Measurements from ENCODE around the gene RNU7-1. TPM values are rescaled to one million over a fixed set of nuclear protein-coding genes. Genes with fewer than 3 reads are reported as not detected.

RNU7-1 gene
- total and polyA plus RNA-seq, 9 of the 15 experiments (the other 6 are each of a cell fraction or from before 2014, with no cell fraction given): not detected

DNA sequence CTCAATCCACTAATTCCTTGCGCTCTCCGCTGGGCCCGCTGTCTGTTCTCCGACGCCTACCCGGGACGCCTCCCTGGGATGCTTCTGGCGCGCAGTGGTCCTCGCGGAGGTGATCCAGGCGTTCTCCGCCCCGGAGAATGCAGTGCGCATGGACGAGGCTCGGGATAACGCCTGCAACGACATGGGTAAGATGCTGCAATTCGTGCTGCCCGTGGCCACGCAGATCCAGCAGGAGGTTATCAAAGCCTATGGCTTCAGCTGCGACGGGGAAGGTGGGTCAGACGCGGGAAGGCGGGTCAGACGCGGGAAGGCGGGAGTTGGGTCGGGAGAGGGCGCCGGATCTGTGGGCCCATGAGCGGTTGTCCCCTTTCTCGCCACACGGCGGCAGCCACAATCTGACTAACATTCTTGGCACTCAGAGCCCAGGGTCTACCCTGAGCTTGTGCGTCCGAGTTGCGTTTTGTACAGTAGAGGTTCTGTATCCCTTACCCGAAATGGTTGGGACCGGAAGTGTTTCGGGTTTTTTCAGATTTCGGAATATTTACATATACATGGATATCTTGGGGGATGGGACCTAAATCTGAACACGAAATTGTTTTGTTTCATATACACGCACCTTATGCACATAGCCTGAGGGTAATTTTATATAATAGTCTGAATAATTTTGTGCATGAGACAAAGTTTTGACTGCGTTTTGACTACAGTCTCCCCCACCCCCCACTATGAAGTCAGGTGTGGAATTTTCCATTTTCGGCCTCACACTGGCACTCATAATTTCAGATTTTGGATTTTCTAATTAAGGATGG, 968 bp downstream of the RNU7-1 start (continued):
- TF ChIP-seq, protein P1, sequence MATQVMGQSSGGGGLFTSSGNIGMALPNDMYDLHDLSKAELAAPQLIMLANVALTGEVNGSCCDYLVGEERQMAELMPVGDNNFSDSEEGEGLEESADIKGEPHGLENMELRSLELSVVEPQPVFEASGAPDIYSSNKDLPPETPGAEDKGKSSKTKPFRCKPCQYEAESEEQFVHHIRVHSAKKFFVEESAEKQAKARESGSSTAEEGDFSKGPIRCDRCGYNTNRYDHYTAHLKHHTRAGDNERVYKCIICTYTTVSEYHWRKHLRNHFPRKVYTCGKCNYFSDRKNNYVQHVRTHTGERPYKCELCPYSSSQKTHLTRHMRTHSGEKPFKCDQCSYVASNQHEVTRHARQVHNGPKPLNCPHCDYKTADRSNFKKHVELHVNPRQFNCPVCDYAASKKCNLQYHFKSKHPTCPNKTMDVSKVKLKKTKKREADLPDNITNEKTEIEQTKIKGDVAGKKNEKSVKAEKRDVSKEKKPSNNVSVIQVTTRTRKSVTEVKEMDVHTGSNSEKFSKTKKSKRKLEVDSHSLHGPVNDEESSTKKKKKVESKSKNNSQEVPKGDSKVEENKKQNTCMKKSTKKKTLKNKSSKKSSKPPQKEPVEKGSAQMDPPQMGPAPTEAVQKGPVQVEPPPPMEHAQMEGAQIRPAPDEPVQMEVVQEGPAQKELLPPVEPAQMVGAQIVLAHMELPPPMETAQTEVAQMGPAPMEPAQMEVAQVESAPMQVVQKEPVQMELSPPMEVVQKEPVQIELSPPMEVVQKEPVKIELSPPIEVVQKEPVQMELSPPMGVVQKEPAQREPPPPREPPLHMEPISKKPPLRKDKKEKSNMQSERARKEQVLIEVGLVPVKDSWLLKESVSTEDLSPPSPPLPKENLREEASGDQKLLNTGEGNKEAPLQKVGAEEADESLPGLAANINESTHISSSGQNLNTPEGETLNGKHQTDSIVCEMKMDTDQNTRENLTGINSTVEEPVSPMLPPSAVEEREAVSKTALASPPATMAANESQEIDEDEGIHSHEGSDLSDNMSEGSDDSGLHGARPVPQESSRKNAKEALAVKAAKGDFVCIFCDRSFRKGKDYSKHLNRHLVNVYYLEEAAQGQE (IDR thresholded peaks at IDR 0.05; ENCODE audit: borderline replicate concordance): peak; percentile 82
- TF ChIP-seq, protein P1 (CRISPR knock-in tag; IDR thresholded peaks at IDR 0.05; ENCODE audit: low read depth): no peak
- TF ChIP-seq NCOA1 (IDR thresholded peaks at IDR 0.05; ENCODE audit: low read depth) (no peak), MYC (IDR thresholded peaks at IDR 0.05; ENCODE audit: low read depth, low read length) (0 out of 2 replicates have a peak, but pooled peaks have one; percentile 29), MYC (CRISPR knock-in tag; IDR thresholded peaks at IDR 0.05; ENCODE audit: borderline replicate concordance, low read depth) (no peak), ZNF316 (IDR thresholded peaks at IDR 0.05) (no peak), DNMT1 (IDR thresholded peaks at IDR 0.05) (no peak), GTF2A2 (tag; IDR thresholded peaks at IDR 0.05) (no peak), RFX5 (IDR thresholded peaks at IDR 0.05; ENCODE audit: low read depth, low read length) (no peak), SIRT6 (IDR thresholded peaks at IDR 0.05; ENCODE audit: low read depth, low read length) (no peak), FOXK2 (conservative IDR thresholded peaks at IDR 0.05 in 1 of 2, IDR thresholded peaks at IDR 0.05 in 1 of 2; ENCODE audit: low read depth in 2 of 2) (no peak), CBFA2T2 (conservative IDR thresholded peaks at IDR 0.05) (no peak), ZNF12 (CRISPR knock-in tag; IDR thresholded peaks at IDR 0.05) (no peak), BRF1 (IDR thresholded peaks at IDR 0.05; ENCODE audit: borderline replicate concordance, extremely low read depth, insufficient read length) (no peak), FOS (IDR thresholded peaks at IDR 0.05; ENCODE audit: extremely low read depth, insufficient read length) (no peak)
- TF ChIP-seq, protein P2, sequence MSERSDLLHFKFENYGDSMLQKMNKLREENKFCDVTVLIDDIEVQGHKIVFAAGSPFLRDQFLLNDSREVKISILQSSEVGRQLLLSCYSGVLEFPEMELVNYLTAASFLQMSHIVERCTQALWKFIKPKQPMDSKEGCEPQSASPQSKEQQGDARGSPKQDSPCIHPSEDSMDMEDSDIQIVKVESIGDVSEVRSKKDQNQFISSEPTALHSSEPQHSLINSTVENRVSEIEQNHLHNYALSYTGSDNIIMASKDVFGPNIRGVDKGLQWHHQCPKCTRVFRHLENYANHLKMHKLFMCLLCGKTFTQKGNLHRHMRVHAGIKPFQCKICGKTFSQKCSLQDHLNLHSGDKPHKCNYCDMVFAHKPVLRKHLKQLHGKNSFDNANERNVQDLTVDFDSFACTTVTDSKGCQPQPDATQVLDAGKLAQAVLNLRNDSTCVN (CRISPR knock-in tag; IDR thresholded peaks at IDR 0.05): no peak
- TF ChIP-seq, protein P3, sequence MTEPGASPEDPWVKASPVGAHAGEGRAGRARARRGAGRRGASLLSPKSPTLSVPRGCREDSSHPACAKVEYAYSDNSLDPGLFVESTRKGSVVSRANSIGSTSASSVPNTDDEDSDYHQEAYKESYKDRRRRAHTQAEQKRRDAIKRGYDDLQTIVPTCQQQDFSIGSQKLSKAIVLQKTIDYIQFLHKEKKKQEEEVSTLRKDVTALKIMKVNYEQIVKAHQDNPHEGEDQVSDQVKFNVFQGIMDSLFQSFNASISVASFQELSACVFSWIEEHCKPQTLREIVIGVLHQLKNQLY (CRISPR knock-in tag; conservative IDR thresholded peaks at IDR 0.05): peak in 1 of 2 experiments; percentile 86; a peak in 2 of 4 replicates
- TF ChIP-seq, protein P4, sequence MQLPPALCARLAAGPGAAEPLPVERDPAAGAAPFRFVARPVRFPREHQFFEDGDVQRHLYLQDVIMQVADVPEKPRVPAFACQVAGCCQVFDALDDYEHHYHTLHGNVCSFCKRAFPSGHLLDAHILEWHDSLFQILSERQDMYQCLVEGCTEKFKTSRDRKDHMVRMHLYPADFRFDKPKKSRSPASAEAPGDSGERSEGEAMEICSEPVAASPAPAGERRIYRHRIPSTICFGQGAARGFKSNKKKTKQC (CRISPR knock-in tag; IDR thresholded peaks at IDR 0.05): no peak

All from K562 (cell line).